NCI-H774 (cell line): ENCODE results near the gene JMJD7.
"Not testable (repeated sequence)": the region's sequence is repeated elsewhere in the genome, so short reads cannot be mapped to it uniquely, and the experiment has no call there.

Source experiments
- DNase-seq: peaks from one replicate; lab custom pipeline; 2025; lab: John Stamatoyannopoulos, UW

JMJD7 gene

GRCh38 chr15:41822471-41822870 is 5.4 kb upstream of the JMJD7 start:
- no peak for DNase-seq

GRCh38 chr15:41822957-41823356 is 4.9 kb upstream of the JMJD7 start:
- no peak for DNase-seq

GRCh38 chr15:41823502-41823901 is 4.4 kb upstream of the JMJD7 start:
- no peak for DNase-seq

- no peak for DNase-seq
These were observed 3.7 kb upstream of the JMJD7 start for GRCh38 chr15:41824062-41824745.

GRCh38 chr15:41825145-41825544 is 2.7 kb upstream of the JMJD7 start:
- DNase-seq = no peak

- no peak for DNase-seq
These were observed 2.0 kb upstream of the JMJD7 start for GRCh38 chr15:41825572-41826535.

GRCh38 chr15:41827290-41827879 is 507 bp upstream of the JMJD7 start:
- DNase-seq = no peak

GRCh38 chr15:41828807-41829141 is 882 bp downstream of the JMJD7 start:
- no peak for DNase-seq

GRCh38 chr15:41829959-41830646 is 2.2 kb downstream of the JMJD7 start:
- no peak for DNase-seq

GRCh38 chr15:41831291-41831690 is 3.4 kb downstream of the JMJD7 start:
- DNase-seq = not testable (repeated sequence)

- no peak for DNase-seq
These were observed 4.3 kb downstream of the JMJD7 start for GRCh38 chr15:41832208-41832607.

- no peak for DNase-seq
These were observed 5.0 kb downstream of the JMJD7 start for GRCh38 chr15:41832875-41833274.

GRCh38 chr15:41834096-41834495 is 6.2 kb downstream of the JMJD7 start:
- DNase-seq = no peak

- DNase-seq = no peak
These were observed 8.2 kb downstream of the JMJD7 start for GRCh38 chr15:41836073-41836472.

GRCh38 chr15:41836713-41837454 is 9.0 kb downstream of the JMJD7 start:
- no peak for DNase-seq

GRCh38 chr15:41838400-41838897 is 10.6 kb downstream of the JMJD7 start, which contains the start of gene PLA2G4B:
TSS of gene PLA2G4B (plus strand) at chr15:41838847. CDS start at chr15:41838914, 67 bp downstream.
- no peak for DNase-seq

- no peak for DNase-seq
These were observed 12.0 kb downstream of the JMJD7 start for GRCh38 chr15:41839781-41840491.

- no peak for DNase-seq
These were observed 12.8 kb downstream of the JMJD7 start for GRCh38 chr15:41840673-41841072.

- no peak for DNase-seq
These were observed 13.2 kb downstream of the JMJD7 start for GRCh38 chr15:41841131-41841530.

- no peak for DNase-seq
These were observed 14.3 kb downstream of the JMJD7 start for GRCh38 chr15:41842229-41842628.

GRCh38 chr15:41843571-41843970 is 15.7 kb downstream of the JMJD7 start:
- DNase-seq = no peak
